ENCODE results near the gene COL13A1. TPM values are rescaled to one million over a fixed set of nuclear protein-coding genes. Genes with fewer than 3 reads are reported as not detected.
A peak's percentile ranks its signal among the peaks of the same experiment; 100 is the strongest.

Gene COL13A1
- total and polyA plus RNA-seq, 2 donors (not counting 1 experiment from before 2014, with no cell fraction given), result 5.7 to 7.4 TPM

DNA sequence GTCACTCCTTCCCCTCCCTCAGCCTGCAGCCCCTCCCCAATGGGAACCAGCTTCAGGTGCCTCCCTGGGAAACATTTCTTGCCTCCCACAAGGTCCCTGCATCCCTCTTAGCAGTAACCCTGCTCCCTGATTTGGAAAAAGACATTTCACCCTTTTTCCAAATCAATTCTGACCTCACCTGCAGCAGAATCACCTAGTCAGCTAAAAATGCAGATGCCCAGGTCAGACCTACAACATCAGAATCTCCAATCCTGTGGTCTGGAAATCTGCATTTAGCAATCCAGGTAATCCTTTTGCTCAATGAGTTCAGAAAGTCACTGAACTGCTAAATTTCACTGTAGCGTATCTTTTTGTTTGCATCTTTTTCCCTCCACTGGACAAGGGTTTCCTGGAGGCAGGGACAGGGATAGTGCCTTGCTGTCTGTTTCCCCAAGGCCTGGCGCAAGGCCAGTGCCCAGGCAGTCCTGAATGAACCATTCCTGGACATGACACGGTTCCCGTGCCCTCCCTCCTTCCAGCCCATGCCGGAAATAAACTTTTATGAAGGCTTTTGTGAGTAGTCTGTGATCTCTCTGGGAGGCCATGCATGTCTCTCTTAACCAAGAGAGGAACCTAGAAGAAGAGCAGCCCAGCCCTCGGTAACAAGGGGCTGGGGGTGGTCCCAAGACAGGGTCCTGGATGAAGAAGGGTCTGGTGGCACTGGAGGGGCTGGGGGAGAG lies 44.0 kb downstream of the COL13A1 start:
- Histone ChIP-seq H4K20me1 (ENCODE audit: control insufficient read depth, extremely low read depth, insufficient read depth, low read length) (no peaks in the 10 kb centered on the region), H3K9me3 (ENCODE audit: control insufficient read depth, insufficient read depth, low read depth, low read length) (no peaks in the 10 kb centered on the region), H3K27me3 (ENCODE audit: control insufficient read depth, insufficient read depth, low read length) (no peaks in the 10 kb centered on the region), H3K4me2 (ENCODE audit: extremely low read depth, insufficient read depth, low read length) (peak overlapping the region; percentile 65), H3K4me1 (ENCODE audit: control insufficient read depth, extremely low read depth, insufficient read depth, low read length) (peaks cover 23% of the 10 kb centered on the region), H3K4me3 (replicated peaks in 1 of 4; ENCODE audit: control extremely low read depth in 1 of 4, insufficient read depth in 1 of 4, low read depth in 3 of 4, low read length in 4 of 4) (no peak overlapping the region), H3K36me3 (ENCODE audit: control insufficient read depth, insufficient read depth, low read length) (no peaks in the 10 kb centered on the region), H3K9ac (ENCODE audit: insufficient read depth, low read length) (peak overlapping the region; percentile 20), H3K79me2 (ENCODE audit: control insufficient read depth, insufficient read depth, low read length) (no peaks in the 10 kb centered on the region), H2AFZ (ENCODE audit: low read length) (no peak overlapping the region), H3K27ac (ENCODE audit: insufficient read depth, low read length) (no peak overlapping the region)
- TF ChIP-seq CTCF (conservative IDR thresholded peaks at IDR 0.05 in 1 of 2, IDR thresholded peaks at IDR 0.05 in 1 of 2; ENCODE audit: low read depth in 1 of 2, low read length in 2 of 2) (no peak), EZH2 (IDR thresholded peaks at IDR 0.05; ENCODE audit: low read length, missing control alignments) (no peak)
- DNase-seq (ENCODE audit: low read depth in 2 of 2), result peak in 1 of 2 donors; percentile 44

DNA sequence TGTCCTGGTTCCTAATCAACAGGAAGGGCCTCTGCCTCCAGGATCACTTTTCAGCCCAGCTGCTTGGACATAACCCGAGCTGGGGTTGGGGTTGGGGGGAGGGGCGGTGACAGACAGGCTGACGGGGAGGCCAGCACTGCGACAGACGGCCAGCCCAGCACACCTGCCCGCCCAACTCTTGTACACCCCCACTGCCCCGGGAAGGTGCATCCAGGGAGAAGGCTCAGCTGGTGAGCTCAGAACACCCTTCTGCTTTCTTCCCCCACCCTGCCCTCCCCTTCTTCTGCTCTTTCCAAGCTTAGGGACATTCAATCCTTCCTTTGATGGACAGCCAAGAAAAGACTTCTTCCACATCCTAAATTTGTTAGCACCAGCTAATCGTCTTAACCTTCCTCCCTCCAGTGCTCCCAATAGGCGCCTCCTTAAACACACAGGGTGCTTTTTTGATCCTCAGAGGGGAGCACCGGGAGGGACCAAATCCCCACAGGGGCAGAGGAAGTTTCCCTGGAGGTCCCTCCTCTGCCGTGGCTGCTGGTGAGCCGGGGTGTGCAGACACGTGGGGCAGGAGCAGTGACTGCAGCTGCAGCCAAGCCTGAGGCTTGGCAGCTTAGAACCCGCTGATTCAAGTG lies 44.7 kb downstream of the COL13A1 start:
- no peak overlapping the region for H3K9ac ChIP-seq (ENCODE audit: insufficient read depth, low read length)
- DNase-seq (ENCODE audit: low read depth in 2 of 2), result peak in 1 of 2 donors; percentile 46
- H3K27ac ChIP-seq (ENCODE audit: insufficient read depth, low read length), result no peak overlapping the region

More for the DNA sequence above, 44.7 kb downstream of the COL13A1 start:
- TF ChIP-seq EZH2 (IDR thresholded peaks at IDR 0.05; ENCODE audit: low read length, missing control alignments) (no peak), CTCF (conservative IDR thresholded peaks at IDR 0.05 in 1 of 2, IDR thresholded peaks at IDR 0.05 in 1 of 2; ENCODE audit: low read depth in 1 of 2, low read length in 2 of 2) (no peak)
- no peaks in the 10 kb centered on the region for H4K20me1 ChIP-seq (ENCODE audit: control insufficient read depth, extremely low read depth, insufficient read depth, low read length)
- peaks cover 23% of the 10 kb centered on the region for H3K4me1 ChIP-seq (ENCODE audit: control insufficient read depth, extremely low read depth, insufficient read depth, low read length)
- H3K4me3 ChIP-seq (replicated peaks in 1 of 4; ENCODE audit: control extremely low read depth in 1 of 4, insufficient read depth in 1 of 4, low read depth in 3 of 4, low read length in 4 of 4), result no peak overlapping the region
- H3K36me3 ChIP-seq (ENCODE audit: control insufficient read depth, insufficient read depth, low read length), result no peaks in the 10 kb centered on the region
- H2AFZ ChIP-seq (ENCODE audit: low read length), result no peak overlapping the region
- H3K9me3 ChIP-seq (ENCODE audit: control insufficient read depth, insufficient read depth, low read depth, low read length), result no peaks in the 10 kb centered on the region
- H3K4me2 ChIP-seq (ENCODE audit: extremely low read depth, insufficient read depth, low read length), result no peak overlapping the region
- H3K27me3 ChIP-seq (ENCODE audit: control insufficient read depth, insufficient read depth, low read length), result no peaks in the 10 kb centered on the region
- no peaks in the 10 kb centered on the region for H3K79me2 ChIP-seq (ENCODE audit: control insufficient read depth, insufficient read depth, low read length)
